Stimulated activated CD8-positive, alpha-beta memory T cell treated with anti-CD3 and anti-CD28 coated beads, Interleukin-2, amount 100 ng/mL, for 1 hour (primary cell): Measurements from ENCODE around the gene ZNF407.

Source experiments
- DNase-seq, 2 donors: peaks; one replicate each; pipeline ENCODE4 v3.0.0-alpha.2; 2020; ENCODE audit warnings: low read depth in 2 of 2

Gene ZNF407

DNA sequence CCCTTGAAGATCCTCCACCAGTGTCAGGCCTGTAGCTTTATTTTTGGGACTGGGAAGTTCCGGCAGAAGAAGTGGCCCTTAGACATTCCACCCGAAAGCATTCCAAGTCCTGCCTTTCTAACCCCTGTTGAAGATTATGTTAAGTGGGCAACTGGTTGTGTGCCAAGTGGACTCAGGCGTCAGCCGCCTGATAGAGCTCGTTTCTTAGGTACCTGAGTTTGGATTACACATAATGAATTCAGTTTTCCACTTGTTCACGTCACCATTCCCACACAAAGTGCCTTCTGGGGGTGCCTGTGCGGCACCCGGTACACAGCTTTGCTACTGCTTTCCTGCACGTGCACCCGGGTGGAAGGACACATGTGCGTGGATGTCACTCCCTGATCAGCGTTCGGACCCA lies 454.8 kb downstream of the ZNF407 start:
- DNase-seq: no peak

DNA sequence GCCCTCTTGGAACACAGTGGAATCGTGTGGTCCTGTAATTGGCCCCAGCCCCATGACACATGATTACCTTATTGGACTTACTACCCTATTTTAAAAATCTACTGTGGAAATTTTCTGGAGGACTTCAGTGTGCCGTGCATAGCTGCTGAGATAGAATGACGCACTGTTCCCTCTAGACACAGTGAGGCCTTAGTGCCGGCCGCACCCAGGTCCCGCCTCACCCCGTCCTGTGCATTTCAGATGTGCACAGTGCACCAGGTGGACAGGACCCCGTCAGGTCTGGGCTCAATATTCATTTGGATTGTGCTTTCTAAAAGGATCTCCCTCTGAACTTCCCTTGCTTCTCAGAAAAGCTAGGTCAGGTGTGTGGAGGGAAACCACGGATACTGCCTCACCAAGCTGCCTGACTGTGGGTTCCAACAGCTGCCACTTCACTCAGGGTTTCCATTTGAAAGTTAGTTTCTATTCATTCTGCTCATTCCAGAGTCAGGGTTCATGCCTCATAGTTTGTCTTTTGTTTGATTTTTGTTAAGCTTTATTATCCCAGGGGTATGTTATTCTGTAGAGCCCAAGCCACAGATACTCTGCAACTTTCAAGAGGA lies 455.5 kb downstream of the ZNF407 start:
- DNase-seq: no peak

DNA sequence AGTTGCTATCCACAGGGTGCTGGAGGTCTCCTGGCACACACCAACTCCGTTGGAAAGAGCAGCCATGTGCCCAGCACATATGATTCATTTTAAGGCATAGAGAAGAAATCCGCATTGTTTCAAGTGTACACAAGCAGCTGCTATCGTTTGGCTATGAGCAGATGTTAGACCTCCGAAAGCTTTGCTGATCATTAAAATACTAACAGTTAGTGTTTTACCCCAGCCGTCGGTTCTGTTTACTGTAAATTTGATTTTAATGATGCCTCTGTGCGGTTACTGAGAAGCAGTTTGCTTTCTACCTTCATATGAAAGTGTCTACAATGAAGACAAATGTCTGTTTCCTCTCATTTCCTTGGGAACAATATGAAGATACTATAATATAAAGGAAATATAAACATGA lies 456.4 kb downstream of the ZNF407 start:
- no peak for DNase-seq

DNA sequence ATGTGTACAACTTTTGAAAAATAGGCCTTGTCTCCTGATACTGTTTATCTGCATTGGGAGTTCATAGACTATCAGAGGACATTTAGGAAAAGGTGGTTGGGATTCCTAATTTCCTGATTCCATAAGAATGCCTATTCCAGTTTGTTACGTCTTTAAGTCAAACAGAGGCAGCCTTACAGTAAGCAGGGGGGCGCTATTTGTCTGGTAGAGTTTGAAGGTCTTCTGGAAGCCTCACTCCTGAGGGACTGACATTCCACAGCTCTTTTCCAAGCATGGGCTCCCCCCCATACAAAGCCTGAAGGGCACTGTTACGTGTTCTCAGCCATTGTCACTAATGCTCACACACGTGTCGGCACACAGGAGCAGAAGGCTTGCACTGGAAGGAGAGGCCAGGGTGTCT lies 456.9 kb downstream of the ZNF407 start:
- DNase-seq: no peak

DNA sequence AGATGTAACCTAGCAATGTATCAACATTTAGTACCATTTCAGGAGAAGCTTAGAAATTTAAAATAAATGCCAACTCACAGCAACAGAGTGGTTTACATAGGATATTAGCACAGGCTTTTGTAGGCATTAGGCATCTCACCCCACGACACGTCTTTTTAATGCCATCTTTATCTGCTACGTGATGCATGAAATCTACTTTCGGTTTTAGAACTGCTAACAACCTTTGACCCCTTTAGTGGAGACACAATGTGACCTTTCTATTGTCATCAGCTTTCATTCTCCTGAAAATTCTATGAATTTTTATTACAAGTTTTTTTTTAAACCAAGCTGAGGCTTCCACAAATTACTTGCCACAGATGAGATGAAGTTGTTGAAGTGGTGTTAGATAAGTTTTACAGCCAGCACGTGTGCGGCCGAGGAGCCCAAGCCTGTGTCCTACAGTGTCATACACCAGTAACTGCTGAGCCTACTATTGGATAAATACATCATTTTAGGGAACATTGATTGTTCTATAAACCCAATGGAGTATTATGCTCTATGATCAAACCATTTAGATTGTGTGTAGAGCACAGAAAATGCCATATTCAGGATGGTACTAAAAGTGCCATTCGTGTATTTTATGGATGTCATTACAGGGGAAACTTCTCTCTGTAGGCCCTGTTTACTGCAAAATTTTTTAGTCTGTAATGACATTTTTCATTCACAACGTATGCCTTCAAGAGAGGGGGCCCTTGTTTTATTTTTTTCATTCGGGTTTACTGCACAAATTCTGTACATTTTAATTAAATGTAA lies 459.7 kb downstream of the ZNF407 start:
- DNase-seq: no peak

DNA sequence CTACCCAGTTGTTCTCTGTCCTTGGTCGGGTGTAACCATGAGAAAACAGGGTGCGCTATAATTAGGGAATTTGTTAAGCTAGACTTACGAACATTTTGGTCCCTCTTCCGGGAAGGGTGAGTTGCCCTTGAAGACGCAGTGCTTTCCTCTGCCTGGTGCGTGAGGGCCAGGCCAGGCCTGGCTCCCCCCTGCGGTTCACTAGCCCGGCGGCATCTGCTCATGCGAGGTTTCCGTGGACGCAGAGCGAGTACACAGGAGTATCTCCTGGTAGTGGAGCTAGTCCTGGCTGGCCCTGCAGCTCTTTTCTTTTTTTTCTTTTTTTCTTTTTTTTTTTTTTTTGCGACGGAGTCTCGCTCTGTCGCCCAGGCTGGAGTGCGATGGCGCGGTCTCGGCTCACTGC lies 462.5 kb downstream of the ZNF407 start:
- no peak for DNase-seq

DNA sequence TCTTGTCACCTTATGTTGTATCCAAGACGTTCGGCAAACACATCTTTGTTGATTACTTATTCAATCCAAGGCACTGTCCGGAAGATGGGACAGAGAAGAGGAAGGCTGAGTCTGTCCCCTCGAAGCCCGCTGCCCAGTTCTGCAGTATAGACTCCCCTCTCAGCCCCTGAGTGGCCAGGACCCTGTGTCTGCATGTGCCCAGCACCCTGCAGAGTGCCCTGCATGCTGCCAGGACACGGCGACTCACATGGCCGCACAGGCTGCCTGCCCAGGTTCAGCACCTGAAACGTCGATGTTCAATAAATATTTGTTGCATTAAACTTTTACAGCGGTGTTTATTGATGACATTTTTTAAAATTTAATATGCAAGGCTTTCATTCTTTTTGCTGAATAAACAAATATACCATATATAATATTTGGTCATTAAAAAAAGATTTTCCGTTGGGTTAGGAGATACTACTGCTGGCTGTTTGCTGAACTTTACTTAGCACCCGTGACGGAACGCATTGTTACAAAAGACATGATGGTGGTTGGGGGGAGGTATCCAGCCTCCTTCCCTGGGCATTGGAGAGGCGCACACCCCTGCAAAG lies 464.7 kb downstream of the ZNF407 start:
- no peak for DNase-seq

DNA sequence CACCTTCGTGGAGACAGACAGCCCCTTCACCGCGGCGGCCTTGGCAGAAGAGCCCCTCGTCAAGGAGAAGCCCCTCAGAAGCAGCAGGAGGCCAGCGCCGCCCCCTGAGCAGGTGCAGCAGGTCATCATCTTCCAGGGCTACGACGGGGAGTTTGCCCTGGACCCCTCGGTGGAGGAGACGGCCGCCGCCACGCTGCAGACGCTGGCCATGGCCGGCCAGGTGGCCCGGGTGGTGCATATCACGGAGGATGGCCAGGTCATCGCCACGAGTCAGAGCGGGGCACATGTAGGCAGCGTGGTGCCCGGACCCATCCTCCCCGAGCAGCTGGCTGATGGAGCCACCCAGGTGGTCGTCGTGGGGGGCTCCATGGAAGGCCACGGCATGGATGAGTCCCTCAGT lies 465.5 kb downstream of the ZNF407 start:
- no peak for DNase-seq

DNA sequence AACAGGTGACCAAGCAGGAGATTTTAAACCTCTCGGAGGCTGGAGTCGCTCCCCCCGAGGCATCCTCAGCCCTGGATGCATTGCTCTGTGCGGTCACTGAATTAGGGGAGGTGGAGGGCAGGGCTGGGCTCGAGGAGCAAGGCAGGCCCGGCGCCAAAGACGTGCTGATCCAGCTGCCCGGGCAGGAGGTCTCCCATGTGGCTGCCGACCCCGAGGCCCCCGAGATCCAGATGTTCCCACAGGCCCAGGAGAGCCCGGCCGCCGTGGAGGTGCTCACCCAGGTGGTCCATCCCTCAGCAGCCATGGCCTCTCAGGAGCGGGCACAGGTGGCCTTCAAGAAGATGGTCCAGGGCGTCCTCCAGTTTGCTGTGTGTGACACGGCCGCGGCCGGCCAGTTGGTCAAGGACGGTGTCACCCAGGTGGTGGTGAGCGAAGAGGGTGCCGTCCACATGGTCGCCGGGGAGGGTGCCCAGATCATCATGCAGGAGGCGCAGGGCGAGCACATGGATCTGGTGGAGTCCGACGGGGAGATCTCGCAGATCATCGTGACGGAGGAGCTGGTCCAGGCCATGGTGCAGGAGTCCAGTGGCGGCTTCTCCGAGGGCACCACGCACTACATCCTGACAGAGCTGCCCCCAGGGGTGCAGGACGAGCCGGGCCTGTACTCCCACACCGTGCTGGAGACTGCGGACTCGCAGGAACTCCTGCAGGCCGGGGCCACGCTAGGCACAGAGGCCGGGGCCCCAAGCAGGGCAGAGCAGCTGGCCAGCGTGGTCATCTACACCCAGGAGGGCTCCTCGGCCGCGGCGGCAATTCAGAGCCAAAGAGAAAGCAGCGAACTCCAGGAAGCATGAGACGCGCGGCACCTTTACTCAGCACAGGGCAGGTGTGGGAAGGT lies 466.2 kb downstream of the ZNF407 start:
- no peak for DNase-seq

DNA sequence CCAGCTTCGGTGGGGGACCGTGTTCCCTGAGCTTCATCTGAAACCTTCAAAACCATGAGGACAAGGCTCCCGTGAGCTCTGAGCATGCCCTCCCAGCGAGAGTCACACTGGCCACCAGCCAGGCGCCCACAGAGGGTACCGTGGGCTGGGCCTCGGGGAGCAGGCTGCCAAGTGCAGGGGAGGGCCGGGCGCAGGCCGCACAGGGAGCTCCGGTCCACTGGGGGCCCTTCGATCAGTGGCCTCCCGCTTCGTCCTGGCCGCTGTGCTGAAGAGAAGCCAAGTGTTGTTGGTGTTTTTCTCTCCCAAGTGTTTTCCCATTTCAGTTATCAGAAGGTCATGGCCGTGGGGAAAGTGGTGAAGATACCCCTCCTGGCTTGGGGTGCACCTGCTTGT lies 466.8 kb downstream of the ZNF407 start:
- no peak for DNase-seq

DNA sequence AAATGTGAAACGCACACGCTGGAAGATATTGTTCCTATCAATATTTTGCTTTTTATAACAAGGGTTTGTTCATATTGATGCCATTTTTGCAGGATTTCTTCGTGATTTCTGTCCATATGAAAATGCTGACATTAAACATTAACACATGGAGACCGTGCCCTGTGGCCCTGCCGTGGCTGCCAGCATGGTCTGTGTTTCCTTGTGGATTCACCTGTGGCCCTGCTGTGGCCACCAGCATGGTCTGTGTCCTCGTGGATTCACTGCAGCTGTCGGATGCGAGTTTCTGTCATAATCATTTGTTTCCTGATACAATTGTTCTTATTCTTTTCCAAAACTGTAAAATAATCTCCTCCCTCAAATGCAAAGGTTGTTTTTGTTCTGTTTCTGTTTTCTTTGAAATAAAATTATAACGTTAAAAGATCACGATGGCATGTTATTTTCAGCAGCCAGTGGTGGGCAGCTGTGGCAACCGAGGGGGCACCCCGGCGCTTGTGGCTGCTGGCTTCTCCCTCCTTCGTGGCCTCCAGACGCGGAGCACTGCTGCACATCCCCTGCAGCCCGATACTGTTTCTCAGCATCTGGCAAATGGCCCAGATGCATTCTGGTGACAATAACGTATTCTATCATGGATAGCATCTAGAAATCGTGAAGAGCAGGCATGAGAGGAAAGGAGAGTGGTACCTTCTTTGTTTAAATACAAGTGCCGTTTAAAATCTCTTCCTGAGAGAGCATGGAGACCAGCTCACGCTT lies 467.8 kb downstream of the ZNF407 start:
- DNase-seq: no peak

DNA sequence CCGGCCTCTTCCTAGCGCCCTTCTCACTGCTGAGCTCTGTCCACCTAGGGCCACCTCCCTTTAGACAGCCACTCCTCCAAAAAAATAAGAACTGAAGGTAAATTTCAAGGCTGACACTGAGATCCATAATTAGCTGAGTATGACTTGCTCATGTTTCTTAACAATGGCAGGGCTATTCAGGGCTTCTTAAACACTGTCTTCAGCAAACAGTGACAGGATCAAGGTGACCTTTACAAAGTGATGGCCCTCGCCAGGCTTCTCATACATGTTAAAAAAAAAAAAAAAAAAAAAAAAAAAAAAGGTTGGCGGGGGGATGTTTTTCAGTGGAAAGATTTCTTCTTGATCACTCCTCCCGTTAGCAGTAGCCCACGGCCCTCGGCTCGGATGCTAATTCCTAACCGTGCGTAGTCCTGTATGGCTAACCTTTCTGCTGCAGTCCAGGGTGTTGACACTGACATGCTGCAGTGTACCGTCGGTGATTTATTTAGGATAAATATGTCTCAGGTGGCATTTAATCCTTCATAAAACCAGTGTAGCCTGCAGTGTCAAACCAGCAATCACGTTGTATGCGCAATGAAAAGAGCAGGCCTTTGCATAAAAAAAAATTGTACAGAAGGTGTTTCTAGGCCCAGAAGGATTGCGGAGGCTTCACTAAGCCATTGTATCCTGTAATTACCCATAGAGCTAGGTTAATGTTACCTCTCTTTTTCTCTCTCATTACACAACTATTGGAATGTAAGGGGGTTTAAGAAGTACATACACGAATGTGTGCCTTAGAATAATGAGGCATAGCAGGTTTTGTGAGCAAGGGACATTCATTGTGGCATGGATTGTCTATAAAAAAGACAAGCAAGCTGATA lies 468.6 kb downstream of the ZNF407 start:
- DNase-seq: no peak

DNA sequence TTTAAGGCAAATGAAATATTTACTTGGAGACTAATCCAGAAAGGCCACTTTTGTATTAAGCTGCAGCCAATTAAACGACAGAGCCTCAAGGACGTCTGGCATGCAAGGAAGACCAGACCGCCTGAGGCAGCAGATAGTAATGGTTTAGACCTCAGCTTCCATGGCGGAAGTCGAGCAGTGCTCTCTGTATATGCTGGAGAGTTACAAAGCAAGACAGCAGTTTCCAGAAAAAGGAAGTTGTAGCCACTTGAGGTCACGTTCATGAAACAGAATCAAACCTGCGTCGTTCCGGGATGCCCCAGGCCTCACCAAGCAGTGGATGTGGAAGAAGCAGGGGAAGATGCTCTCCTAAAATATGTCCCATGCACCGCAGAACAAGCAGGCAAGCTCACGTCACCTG lies 469.3 kb downstream of the ZNF407 start:
- DNase-seq: no peak

DNA sequence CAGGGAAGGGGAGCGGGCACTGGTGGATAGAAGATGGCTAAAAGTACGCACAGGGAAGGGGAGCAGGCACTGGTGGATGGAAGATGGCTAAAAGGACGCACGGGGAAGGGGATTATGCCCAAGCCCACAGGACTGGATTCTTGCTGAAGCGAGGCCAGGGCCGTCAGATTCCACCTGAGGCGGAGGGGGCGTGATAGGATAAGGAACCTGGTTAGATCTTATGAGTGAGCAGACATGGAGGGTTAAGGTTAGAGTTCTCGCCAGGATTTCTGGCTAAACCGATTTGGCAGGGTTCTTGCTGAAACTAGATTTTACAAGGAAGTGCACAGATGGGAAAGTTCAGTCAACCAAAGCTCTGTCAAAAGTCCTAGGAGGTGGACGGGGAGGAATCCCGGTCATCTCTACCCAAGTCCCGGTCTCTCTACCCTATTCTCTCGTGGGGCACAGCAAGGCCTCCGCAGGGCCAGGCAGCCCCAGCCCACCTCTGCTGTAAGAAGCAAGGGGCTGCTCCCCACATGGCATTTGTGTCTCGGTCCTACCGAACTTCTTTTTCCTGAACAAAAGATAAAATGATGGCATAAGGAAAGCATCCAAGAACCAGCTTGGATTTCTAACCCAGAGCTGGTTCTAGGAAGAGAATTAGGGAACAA lies 470.5 kb downstream of the ZNF407 start:
- no peak for DNase-seq

DNA sequence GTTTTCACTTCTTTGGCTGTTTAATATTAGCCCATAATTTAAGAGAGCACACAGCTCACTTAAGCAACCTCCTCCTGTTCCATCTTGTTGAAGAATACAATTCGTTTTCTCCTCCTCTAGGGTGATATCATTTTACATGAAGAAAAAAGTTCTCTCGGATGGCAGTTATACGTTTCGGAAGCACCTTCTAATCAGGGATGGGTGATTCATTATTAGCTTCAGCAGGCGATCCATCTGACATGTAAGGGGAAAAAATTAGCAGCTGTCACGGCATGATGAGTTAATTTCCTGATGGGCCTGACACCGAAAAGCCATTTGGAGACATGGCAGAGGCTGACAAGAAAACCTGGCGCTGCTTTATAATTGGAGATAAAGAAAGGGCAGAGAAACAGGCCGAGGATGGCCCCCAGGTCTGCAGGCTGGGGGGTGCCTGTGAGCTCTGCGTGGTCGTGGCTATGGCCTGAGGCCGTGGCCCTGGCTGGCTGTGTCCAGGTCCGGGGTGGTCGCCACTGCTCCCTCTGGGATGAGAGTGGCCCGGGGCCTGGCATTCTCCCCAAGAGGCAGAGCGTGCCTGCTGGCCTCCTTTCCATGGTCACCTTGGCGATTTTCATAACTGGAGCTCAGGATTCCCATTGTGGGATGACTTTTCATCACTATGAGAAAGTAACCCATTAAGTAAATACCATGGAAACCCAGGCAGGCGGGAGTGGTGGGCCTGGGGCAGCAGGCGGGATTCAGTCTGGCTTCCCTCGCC lies 471.2 kb downstream of the ZNF407 start:
- no peak for DNase-seq

DNA sequence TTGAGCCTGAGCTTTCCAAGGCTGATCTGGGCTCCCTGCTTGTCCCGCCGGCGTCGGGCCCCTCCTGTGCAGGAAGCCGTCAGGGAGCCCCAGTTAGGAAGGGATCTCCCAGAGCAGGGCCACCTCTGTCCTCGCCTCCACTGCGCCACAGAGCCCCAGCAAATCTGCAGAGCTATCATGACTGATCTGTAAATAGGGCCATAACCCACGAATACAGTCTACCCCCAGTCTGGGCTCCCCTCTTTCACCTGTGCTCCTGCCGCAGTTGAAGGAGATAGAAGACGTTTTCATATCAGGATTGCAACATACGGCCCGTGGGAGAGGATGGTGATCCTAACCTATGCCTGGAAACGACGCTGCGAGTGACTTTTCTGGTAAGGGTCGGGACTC lies 472.6 kb downstream of the ZNF407 start:
- no peak for DNase-seq

DNA sequence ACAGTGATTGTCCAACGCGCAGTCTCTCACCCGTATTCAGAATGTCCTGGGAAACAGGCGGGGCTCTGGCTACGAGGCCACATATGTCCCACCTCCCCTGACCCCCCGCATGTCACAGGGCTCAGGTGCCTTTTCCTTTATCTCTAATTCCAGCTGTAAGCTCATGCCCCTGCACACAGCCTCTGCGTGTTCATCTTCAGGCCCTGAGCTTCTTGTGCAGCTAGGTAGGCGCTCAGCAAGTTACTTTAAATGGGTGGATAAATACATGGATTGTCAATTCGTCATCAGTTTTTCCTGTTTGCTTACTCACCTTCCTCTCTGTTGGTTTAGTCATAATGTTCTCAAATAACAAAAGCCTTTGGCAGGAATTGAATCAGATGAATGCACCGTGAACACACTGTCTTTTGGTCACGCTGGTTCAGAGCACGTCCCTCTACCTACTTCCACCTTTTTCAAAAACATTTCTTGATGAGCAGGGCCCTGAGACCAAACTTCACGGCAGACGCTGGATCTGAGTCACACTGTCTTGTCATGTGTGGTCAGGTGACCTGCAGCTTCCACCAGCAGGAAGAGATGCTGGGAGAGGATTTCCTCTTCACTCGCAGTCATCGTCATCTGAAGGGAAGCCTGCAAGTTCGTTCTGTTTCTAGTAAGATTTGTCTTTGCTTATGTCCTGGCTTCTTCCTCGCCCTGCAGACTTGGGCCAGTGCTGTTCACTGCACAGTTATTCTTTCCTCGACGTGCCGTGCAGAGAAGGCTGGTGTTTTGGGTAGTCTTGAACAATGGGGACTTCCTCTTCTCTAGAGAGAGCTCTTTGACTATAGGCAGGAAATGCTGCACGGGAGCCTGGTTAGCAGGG lies 473.2 kb downstream of the ZNF407 start:
- peak; percentile 29 to 38 for DNase-seq

DNA sequence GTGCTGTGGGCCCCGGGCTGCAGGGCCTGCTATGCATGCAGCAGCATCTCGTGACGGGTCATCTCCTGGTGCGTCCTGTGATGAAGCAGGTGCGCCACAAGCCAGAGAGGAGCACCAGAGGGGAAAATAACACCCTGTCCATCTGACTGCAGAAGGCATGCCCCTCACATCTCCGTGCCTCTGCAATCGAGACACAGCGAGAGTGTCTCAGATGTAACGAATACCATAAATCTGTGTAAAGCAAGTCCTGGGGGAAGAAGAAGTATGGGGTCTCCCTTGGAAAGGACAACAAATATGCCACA lies 473.8 kb downstream of the ZNF407 start:
- no peak for DNase-seq
